Fibroblast of skin of left biceps (primary cell): ENCODE measurements around the gene SLC5A8.
"Not testable (repeated sequence)": the region's sequence is repeated elsewhere in the genome, so short reads cannot be mapped to it uniquely, and the experiment has no call there.

Source experiments
- DNase-seq, 2 experiments: peaks; one replicate each; pipeline ENCODE4 v3.0.0-alpha.2; 2013; ENCODE audit warnings: low read depth in 2 of 2

The SLC5A8 gene

DNA sequence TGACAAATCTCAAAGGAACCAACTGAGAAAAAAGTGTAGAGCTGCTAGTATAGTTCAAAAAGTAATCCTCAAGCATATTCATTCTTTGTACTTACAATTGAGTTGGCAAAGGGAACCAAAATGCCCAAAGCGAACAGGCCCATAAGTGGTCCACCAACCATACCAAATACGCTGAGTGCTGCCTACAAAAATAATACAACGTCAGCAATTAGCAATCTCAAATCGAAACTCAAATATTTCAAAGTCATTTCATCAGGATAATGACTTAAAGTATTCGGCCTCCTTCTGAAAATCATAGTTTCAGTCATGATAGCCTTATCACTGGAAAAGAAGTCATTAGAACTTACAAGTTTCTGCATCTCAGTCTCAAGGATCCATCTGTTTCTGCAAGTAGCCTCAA lies 42.0 kb downstream of the SLC5A8 start:
- no peak for DNase-seq

DNA sequence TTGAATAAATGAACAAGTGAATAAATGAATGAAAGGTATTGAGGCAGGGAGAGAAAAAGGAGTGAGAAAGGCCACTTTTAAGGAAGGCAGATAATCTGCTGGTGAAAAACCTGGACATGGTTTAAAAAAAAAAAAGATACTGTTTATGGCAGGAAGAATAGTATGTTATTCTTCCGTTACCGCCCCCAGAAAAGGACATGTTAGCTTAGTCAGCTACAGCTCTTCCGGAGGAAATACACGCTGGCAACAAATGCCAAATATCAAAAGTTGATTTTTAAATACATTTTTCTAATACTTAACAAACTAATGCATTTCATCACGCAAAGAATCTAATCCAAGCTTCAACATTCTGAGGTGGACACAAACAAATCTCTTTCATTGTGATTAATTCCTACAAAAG lies 43.2 kb downstream of the SLC5A8 start:
- DNase-seq = no peak

- DNase-seq = no peak
Measured at GRCh38 chr12:101165319-101165718, 44.7 kb downstream of the SLC5A8 start.

- DNase-seq = not testable (repeated sequence)
Measured at GRCh38 chr12:101145777-101146431, 64.1 kb downstream of the SLC5A8 start.

- DNase-seq = no peak
Measured at GRCh38 chr12:101127521-101128219, 82.4 kb downstream of the SLC5A8 start.

GRCh38 chr12:101117842-101118241 lies 92.2 kb downstream of the SLC5A8 start:
- no peak for DNase-seq

GRCh38 chr12:101116911-101117310 lies 93.1 kb downstream of the SLC5A8 start:
- no peak for DNase-seq

- no peak for DNase-seq
Measured at GRCh38 chr12:101115326-101115725, 94.7 kb downstream of the SLC5A8 start.

DNA sequence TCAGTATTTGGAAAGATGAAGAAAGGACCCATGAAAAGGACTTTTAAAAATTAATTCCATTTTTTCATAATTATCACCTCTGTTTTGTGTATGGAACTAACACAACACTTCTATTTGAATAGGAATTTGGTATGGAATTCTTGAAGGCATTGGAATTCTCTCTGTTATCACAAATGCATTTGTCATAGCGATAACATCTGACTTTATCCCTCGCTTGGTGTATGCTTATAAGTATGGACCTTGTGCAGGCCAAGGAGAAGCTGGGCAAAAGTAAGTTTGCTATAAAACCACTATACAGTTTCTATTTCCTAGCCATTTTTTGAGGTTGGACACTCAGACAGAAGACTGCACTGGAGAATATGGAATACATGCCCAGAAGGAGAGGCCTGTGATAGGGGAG lies 98.6 kb downstream of the SLC5A8 start:
- DNase-seq = no peak

- DNase-seq = no peak
Measured at GRCh38 chr12:101110866-101111265, 99.2 kb downstream of the SLC5A8 start.

GRCh38 chr12:101108130-101108529 lies 101.9 kb downstream of the SLC5A8 start:
- no peak for DNase-seq

GRCh38 chr12:101107032-101107763 lies 102.8 kb downstream of the SLC5A8 start:
- DNase-seq = no peak
